GM19193 (cell line): Measurements from ENCODE around the gene HIVEP2.

ENCODE experiments used
- POLR2A ChIP-seq: IDR thresholded peaks from 4 replicates; pipeline ENCODE4 v1.6.1; 2011; ENCODE audit not compliant: insufficient read depth, insufficient read length; ENCODE audit errors: extremely low read depth

The HIVEP2 gene

GRCh38 chr6:142773859-142774648 is 170.9 kb downstream of the HIVEP2 start:
- no peak for TF ChIP-seq POLR2A

DNA sequence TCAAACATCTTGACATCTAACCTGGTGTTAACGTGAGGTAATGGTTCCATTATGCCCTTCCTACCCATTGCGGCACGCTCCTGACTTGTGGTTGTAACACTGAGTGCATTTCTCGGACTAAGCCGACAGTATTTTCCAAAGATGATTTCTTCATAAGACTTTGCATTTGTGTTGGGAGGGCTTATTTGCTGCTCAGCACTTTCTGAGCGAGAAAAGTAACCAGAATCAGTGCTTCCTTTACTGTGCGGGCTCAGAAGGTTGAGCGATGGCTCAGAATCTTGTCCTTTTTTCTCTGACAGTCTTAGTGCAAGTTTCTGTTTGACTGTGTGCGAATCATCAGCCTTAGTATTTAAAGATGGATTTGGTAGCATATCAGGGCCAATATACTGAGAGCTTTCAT is 171.7 kb downstream of the HIVEP2 start:
- no peak for TF ChIP-seq POLR2A

GRCh38 chr6:142771162-142771561 is 173.8 kb downstream of the HIVEP2 start:
- TF ChIP-seq POLR2A, result no peak

GRCh38 chr6:142765306-142765705 is 179.7 kb downstream of the HIVEP2 start:
- TF ChIP-seq POLR2A, result no peak

- no peak for TF ChIP-seq POLR2A
Observed at GRCh38 chr6:142764311-142764710, 180.7 kb downstream of the HIVEP2 start.

DNA sequence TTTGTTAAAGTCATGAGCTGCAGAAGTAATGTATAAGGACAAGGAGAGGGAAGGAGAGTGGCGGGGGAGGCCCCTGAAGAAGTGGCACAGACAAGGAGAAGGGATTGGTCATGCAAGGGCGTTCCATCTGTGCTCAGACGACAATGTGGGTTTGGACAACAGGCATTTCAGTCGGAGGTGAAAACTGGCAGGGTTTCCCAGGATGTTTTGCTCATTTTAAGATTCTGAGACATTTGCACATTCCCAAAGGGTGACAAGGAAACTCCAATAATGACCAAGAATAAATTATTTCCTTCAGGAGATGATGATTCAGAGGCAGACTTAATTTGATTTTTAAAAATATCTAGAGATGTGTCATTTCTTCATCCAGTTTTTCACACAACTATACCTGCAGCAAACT is 181.8 kb downstream of the HIVEP2 start:
- no peak for TF ChIP-seq POLR2A

- no peak for TF ChIP-seq POLR2A
Observed at GRCh38 chr6:142761756-142762155, 183.2 kb downstream of the HIVEP2 start.

GRCh38 chr6:142760152-142760551 is 184.8 kb downstream of the HIVEP2 start:
- TF ChIP-seq POLR2A, result no peak

- TF ChIP-seq POLR2A, result no peak
Observed at GRCh38 chr6:142758629-142759025, 186.3 kb downstream of the HIVEP2 start.

DNA sequence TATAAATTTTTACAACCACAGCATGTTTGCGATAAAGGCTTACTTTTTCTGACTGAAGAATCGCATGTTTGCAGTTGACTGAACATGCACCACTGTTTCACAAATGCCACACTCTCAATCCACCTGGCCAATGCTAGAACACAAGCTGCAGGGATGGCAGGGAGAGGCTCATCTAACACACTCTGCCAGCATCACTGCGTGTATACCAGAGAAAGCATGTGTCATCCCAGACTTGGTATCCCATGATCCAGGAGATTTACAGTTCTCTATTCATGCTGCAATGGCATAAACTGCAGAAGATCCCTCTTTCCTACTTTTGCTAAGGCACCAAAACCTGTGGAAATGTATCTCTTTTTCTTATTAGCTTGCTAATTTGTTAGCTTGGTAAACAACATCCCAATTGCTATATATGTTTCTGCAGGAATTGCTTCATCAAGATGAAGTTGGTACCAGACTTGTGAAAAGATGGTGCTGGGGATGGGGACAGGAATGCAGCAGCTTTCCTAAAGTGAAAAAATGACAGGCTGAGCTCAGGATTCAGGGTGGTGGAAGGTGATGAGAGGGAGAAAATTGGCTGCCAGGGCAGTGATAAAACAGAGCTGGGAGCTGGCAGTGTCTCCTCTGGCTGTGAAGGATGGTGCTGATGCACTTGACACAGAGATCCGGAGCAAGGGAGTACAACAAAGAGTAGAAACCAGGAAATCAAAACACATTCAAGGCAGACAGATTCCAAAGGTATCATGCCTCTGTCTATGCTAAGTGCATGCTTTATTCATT is 186.9 kb downstream of the HIVEP2 start:
- no peak for TF ChIP-seq POLR2A

GRCh38 chr6:142756215-142756630 is 188.8 kb downstream of the HIVEP2 start:
- no peak for TF ChIP-seq POLR2A

GRCh38 chr6:142753196-142753595 is 191.8 kb downstream of the HIVEP2 start:
- TF ChIP-seq POLR2A, result no peak

DNA sequence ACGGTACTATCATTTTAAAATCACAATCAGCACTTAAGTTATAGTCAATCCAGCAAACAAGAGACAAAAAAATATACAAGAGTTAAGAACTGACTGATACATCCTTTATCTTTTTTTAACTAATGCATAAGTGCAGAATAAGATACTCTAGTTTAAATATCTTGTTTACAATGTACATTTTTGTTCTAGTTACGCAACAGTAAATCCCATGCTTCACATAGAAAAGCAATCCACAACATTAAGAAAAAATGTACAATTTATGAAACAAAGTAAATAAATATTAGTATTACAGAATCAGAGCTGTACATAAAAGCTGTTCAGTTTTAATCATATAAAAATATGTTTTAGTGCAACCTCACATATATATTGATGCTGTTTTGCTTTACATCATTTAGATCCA is 192.6 kb downstream of the HIVEP2 start:
- no peak for TF ChIP-seq POLR2A

DNA sequence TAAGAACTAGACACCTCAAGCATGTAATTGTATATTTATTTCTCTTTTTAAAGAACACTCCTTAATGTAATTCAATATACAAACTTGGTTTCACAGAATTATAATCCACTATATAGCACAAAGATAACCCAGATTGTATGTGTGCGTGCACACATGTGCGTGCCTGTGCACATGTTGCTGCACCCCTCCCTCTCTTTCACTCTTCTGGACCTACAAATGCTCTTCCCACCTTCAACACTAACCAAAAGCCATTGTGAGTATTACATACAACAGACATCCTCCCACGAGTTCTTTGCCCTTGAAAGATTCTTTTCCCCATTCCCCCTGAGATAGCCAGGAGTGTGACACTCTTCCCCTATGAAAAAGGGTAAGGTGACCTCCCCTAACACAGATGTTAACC is 193.5 kb downstream of the HIVEP2 start:
- no peak for TF ChIP-seq POLR2A

GRCh38 chr6:142750998-142751397 is 194.0 kb downstream of the HIVEP2 start:
- TF ChIP-seq POLR2A, result no peak

DNA sequence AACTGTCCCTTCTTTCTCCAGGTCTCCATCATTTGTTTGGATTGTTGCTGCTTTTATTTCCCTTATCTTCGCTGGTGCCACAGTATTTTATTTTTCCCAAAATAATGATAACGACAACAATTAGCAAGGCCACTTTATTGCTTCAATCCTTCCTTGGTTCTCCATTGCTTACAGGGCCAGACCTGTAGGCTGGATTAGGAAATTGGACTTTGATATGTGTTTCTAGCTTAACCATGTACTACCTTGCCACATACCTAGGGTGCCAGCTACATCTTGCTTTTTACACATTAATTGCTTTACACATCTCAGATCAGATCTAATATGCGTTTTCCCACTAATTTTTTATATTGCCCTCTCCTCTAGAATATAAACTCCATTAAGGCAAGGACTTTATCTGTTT is 195.4 kb downstream of the HIVEP2 start:
- no peak for TF ChIP-seq POLR2A

- TF ChIP-seq POLR2A, result no peak
Observed at GRCh38 chr6:142746524-142746923, 198.5 kb downstream of the HIVEP2 start.

DNA sequence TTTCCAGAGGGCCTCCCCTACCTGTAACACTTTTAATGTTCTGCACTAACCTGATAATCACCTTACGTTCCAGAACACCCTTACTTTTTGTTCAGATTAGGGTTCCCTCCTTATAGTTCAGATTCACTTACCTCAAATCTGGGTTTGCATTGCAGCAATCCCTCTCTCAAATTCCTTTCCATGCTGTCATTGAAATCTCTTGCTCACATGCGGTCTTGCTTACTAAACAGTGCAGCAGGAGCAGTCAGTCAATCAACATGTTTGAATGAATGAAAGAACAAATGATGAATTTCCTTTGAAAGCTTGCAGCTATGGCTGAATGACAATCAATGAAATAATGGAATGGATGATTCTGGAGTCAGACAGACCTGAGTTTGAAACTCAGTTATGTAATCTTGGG is 200.1 kb downstream of the HIVEP2 start:
- TF ChIP-seq POLR2A, result no peak
